HG02759 (cell line): ENCODE results near the gene FARP1.

ENCODE experiments used
- ATAC-seq: cut with Tn5 transposase; IDR thresholded peaks from one replicate; pipeline ENCODE4 v1.9.1; 2021; ENCODE audit warnings: mild to moderate bottlenecking, moderate library complexity; ENCODE audit not compliant: unreplicated experiment

The FARP1 gene

DNA sequence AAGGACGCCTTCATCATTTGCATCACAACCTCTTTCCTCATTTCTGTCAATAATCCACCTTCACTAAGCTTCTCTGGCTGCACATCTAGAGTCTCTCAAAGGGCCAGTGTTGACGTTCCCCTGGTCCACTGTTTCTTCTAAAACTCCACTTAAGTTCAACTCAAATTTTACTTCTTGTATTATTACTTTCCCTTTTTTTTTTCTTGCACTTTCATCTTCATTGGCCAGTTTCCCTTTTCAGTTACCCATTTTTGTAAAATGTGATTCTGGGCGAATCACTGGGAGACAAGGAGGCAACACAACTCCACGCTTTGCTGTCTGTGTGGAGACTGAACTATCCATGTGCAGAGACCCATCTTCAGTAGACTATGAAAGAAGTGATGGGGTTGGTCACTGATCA lies 162.8 kb downstream of the FARP1 start:
- no peak for ATAC-seq

DNA sequence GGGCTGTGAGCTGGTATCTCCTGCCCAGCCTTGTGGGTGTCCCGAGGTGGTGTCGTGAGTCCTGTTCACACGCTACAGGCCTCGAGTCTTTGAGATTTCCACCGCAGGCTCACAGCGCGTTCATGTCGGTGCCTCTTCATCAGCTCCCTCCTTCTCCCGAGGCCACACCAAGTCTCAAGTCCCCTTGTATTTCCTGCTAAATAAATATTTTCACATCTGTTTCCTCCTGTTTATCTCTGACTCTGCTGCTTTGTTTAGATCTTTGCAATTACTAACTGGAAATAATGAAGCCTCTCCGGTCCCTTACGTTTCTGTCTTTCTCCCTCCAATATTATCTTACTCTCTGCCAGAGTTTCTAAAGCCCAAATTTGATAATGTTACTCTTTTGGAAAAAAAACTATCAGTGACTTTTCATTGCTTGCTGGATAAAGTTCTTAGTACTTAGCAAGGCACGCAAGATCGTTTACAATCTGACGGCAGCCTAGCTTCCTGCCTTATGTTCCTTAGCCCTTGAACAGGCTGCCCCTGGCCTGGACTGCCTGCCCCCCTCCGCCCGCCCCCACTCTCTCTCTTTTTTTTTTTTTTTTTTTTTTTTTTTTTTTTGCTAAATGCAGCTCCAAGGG lies 164.7 kb downstream of the FARP1 start:
- ATAC-seq, result no peak

DNA sequence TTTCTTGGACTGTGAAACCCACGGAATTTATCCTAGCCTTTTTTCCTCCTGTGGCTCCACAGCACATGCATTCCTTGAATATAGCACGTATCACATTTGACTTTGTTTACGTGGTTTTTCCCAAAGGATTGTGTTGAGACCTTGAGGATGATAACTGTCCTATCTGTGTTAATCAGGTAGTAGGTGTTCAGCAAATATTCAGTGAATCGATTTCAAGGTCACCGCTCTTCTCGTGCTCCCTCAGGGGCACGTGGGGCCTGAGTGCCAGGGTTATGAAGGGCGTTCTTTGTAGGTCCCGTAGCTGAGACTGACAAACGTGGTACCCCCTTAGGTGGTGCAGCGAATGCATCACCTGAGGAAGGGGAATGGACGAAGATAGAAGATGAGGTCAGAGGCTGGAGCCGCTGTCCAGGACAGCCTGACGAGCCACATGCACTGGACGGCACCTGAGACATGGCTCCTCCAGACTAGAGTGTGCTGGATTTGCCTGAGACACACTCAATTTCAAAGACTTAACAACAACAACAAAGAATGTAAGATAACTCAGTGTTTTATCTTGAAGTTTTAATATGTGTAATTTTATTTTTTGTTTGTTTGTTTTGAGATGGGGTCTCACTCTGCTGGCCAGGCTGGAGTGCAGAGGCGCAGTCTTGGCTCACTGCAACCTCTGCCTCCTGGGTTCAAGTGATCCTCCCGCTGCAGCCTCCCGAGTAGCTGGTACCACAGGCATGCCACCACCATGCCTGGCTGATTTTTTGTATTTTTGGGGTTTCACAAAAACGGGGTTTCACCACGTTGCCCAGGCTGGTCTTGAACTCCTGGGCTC lies 165.4 kb downstream of the FARP1 start:
- ATAC-seq, result no peak

DNA sequence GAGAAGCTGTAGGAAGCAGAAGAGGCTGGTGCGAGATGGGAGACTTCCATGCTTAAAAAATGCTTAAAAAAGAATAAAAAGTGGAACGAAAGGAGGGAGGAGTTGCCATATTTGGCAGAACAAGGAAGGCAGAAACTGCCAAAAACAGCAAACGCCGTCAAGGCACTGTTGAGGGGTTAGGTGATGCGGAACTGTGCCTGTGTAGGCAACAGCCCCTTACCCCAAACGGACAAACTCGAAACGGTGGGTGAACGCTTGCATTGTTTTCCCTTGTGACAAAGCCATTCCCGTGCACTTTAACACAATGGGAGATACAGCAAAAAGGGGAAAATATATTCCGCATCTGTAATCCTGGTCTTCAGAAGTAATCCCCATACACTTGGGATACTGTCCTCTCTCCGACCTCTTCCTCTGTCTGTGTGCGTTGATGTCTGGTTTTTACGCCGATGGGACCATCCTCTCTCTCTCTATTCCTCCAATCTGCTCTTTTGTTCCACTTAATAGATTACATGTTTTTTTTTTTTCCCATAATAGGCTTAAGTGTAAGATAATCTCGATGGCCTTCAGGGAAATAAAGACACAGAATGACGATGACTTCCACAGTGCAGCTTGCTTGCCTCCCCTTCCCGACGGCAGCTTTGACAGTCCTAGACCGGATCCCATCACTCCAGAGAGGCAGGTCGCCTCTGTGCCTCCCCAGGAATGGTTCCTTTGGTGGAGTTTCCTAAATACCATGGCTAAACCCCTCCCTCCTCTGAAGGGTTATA lies 166.9 kb downstream of the FARP1 start:
- no peak for ATAC-seq

DNA sequence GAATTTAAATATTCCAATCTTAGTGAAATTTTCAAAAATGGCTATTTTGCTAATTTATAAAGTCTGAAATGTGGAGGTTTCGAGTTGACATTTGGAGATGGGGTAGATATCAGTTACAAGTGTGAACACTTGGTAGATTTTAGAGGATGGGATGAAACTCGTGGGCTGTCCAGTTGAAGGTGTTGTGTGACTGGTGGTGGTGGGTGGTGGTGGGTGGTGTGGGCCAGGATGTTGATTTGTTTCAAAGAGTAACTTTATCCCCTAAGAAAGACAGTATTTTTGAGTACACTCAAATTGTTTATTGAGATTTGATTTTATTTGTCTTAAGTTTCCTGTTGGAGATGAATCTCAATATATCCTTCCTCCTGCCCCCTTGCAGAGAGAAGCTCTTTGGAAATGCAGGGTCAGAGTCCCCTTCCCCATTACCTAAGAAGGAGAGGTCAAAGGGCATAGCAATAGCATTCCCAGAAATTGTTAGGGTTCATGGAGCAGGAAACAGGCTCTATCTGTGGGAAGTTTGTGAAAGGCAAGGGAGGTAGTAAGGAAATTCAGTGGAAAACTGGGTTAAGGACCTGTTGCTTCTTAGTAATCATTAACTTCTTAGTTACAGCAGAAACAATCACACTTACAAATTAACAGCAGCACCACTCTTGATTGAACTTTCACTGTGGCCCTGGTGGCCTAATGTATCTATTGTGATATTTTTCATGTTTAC lies 167.7 kb downstream of the FARP1 start:
- no peak for ATAC-seq

DNA sequence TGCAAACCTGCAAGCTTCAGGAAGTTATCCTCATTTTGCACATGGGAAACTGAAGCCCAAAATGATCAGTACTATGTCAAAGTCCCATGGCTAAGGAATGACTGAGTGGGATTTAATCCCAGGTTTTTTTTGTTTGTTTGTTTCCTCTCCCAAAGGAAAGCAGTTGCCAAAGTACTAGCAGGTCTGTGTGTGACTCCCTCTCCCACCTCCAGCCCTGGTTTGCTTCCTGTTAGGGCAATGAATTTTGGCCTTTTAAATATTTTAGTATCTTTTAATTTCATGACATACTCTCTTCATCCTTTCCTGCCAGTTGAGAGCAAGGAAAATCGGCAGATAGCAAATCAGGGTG lies 168.3 kb downstream of the FARP1 start:
- ATAC-seq, result no peak

DNA sequence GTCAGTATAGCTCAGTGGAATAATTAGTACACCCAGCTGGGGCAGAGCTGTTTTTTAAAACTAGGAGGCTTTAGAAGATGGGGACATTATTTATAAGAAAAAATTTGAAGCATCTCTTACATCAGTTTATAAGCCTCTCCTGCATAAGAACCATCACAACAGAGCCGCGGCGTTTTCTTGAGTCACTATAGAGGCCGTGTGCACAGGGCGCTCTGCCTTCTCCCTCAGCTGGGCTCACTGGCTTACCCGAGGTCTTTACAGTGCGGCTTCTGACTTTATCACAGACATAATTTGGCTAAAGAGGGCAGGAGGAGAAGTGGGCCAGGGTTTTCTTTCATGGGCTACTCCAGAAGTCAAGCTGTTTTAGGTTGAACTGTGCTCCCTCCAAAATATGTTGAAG lies 169.7 kb downstream of the FARP1 start:
- no peak for ATAC-seq

DNA sequence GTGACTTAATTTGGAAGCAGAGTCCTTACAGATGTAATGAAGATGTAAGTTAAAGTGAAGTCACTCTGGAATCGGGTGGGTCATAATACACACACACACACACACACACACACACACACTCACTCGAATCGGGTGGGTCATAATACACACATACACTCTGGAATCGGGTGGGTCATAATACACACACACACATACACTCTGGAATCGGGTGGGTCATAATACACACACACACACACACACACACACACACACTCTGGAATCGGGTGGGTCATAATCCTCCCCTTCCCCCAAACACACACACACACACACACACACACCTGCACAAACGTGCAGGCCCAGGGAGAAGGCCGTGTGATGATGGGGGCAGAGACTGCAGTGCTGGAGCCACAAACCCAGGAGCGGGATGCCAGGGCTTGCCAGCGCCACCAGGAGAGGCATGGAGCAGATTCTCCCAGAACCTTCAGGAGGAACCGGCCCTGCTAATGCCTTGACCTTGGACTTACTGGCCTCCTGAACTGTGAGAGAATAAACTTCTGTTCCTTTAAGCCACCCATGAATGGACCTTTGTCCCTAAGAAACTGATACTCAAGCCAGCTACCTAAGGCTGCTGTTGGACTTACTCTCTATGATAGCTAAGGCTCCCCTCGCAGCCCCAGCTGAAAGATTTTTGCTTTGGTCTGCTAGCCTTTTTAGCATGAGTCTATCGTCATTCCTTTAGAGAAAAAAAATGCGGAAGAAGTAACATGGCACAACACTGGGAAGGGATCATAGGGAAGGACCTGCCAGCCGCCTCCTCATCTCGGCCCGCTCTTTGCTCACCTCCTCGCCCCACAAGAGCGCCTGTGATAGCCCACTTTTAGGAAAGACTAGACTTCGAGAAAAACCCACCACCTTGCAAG lies 170.4 kb downstream of the FARP1 start:
- ATAC-seq, result no peak

DNA sequence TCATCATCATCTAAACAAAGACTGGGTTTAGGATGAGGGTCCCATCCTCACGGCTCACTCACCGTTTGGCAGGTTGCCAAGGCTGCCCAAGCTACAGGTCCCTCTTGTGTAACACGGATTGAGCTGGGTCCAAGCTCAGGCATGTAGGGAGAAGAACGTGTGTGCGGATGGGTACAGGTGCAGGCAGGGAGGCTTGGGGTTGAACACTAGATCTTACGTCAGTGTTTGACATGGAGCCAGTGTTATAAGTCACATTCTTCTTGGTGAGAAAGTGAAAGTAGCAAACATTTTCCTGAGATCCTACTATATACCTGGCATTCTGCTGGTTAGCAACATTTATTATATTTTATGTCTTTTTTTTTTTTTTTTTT lies 171.0 kb downstream of the FARP1 start:
- ATAC-seq, result no peak

DNA sequence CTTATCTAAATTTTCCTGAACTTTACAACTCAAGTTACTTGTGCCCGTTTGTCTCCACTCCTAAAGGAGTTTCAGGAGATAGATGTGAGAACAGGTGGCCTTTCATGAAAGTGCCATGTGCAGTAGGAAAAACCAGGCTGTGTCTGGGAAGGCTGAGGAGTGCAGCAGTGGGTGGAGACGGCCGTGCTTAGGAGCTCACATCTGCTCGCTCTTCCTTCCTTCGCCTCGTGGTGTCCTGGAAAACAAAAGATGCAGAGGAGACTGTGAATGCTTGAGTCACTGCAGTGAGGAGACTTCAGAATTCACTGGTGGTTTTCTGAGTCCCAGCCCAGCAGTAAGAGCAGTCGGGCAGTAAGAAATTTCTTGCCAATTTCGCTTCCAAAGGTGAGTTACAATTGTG lies 172.6 kb downstream of the FARP1 start:
- no peak for ATAC-seq

DNA sequence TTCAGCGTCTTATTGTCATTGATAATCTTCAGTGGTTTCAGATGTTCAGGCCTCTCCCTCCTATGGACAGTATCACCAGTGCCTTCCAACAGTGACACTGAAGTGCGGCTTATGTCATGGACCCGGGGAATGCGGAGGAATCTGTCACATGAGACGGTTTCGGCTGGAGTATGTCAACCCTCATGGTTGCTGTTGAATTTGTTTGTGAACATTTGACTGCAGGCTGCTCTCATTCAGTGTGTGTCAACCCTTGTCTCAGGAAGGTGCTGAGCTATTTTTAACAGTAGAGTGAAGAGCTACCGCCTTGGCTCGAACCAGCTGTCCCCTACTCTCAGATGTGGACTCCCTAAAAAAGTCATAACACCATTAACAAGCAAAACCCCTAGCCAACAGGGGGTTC lies 173.0 kb downstream of the FARP1 start:
- no peak for ATAC-seq

DNA sequence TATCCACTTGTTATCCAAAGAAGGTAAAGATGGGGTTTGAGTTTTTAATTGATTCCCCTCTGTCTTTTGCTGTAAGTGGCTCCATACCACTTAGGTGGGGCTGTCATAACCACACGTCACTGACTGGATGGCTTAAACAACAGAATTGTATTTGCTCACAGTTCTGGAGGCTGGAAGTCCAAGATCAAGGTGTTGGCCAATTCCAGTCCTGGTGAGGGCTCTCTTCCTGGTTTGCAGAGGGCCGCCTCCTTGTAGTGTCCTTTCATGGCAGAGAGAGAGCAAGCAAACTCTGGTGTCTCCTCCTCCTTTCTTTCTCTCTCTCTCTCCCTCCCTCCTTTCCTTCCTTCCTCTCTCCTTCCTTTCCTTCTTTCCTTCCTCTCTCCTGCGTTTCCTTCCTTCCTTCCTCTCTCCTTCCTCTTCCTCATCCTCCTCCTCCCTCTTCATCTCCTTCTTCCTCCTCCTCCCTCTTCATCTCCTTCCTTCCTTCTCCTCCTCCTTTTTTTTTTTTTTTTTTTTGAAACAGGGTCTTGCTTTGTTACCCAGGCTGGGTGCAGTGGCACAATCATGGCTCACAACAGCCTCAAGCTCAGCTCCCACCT lies 174.8 kb downstream of the FARP1 start:
- ATAC-seq, result no peak

DNA sequence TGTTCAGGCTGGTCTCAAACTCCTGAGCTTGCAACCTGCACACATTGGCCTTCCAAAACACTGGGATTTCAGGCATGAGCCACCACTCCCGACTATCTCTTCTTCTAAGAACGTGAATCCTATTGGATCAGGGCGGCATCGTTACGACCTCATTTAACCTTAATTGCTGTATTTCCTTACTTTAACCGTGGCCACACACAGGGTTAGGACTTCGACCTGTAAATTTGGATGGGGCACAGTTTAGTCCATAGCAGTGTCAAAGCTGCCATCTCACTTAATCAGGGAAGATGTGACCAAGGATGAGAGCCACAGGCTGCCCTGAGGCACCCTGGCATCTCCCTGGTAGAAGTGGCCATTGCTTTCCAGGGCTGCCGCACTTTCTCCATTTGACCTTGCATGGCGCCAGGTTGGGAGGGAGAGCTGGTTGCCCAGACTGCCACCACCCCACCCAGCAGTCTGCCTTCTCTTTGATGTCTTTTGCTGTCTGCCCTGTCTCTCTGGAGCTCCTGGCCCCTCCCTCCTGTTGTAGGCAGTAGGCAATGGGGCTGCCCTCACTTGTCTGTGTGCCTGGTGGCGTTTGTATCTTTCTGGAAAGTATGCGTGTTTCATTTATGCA lies 175.5 kb downstream of the FARP1 start:
- no peak for ATAC-seq

DNA sequence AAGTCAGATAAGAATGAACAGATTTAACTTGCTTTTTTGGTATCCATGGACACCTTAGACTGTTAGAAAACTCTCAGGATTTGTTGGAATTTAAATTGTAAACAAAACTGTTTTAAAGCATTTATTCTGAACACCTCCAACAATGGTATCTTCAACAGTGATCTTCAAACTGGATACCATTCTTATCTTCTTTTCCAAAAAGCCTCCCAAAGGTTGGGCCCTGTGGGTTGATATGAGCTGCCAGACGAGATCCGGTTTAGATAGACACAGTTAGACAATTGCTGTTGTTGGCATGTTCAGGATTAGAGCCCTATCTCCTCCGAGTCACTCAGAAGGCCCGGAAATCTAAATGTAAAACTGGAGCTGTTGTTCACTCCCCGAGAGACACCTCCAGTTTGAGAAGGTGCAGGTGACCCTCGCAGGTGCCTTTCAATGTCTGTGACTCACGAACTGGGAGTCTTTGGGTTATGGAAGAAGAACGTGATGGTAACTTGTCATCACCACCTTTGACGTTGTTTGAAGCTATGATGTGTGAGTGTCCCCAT lies 177.7 kb downstream of the FARP1 start:
- no peak for ATAC-seq

DNA sequence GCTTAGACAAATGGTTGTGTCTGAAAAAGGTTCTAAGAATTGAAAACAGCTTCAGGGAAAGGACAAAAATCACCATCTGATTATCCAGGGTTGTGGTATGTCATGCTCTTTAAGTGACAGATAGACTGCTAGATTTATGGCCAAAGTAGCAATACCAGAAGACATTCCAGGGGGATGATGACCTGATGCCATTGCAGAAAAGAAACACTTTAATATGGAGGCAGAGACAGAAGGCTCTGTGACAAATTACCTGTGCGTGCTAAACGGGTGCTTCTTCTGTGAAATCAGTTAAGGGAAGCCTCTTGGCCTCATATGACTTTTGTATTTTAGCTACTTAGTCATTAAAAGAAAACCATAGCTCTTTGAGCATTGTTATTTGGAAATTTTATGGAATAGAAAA lies 178.5 kb downstream of the FARP1 start:
- no peak for ATAC-seq

DNA sequence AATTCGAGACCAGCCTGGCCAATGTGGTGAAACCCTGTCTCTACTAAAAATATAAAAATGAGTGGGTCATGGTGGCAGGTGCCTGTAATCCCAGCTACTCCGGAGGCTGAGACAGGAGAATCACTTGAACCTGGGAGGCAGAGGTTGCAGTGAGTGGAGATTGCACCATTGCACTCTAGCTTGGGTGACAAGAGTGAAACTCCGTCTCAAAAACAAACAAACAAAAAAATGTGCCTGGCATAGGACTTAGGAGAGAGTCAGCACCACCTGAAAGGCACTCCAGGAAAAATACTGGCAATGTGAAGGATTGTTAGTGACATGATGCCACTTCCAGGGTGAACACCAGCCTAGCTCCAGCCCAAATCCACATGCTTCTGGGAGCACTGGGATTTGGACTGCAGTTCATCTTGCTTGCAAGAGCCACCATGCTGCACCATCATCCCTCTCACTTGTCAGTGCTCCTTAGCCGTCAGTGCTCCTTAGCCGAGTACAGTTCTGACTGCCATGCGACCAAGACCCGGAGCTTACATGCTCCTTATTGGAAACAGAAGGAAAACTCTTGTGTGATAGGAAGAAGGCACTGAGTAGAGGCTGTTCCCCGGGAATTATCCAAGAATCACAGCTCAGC lies 179.3 kb downstream of the FARP1 start:
- no peak for ATAC-seq

DNA sequence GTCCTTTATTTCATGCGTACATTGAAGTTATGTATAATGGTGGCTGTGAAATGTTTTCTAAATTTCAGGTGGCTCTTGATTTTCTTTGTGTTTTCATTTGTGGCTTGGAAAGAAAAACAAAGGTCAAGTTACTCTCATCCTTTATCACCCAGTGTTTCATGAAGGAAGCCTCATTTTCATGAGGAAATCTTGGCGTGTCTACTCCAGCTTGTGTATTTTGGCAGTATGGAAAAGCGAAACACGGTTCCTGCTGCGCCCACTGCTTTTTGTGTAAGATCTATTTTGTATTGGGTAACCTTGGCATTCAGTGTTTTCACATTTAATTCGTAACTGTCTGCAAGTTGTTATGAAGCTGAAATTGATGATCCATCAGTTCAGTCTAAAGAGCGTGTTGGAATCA lies 181.2 kb downstream of the FARP1 start:
- ATAC-seq, result no peak

DNA sequence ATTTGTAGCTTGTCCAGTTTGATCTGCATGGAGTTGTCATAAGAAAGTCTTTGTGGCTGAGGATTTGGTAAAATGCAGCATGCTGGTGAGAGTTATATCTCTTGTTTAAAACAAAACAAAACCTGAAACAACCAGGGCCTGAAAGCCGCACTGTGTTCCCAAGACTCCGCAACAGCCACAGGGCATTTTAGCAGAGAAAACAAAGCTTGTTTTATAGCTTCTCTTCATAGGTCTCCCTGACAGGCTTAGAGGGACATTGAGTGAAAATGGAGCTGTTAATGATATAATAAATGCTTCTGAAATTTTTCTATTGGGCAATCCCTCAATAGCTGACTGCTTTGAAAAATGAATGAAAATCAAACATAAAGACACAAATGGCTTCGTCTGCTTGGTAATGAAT lies 182.8 kb downstream of the FARP1 start:
- ATAC-seq, result no peak

DNA sequence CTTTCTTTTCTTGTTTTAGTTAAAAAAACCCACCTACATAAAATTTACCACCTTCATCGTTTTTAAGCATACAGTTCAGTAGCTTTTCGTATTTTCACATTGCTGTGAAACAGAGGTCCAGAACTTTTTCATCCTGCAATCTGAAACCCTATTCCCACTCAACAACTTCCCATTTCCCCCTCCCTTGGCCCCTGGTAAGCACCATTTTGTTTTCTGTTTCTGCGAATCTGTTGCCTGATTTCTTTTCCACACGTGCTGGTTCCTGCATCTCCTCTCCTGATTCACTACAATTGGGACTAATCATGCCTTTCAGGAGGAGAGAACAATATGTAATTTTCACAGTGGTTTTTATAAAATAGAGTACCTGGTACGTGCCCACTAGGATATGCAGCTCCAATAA lies 183.4 kb downstream of the FARP1 start:
- ATAC-seq, result no peak
